Gastrocnemius medialis (tissue), 4 donors: ENCODE results near the gene ANTXR1.

Experiments used
- POLR2A ChIP-seq, 2 donors: fragments of 450-650 bp; IDR thresholded peaks; one replicate each; pipeline ENCODE4 v1.6.1; 2017; ENCODE audit warnings: antibody characterized with exemption in 2 of 2, mild to moderate bottlenecking in 2 of 2, moderate library complexity in 2 of 2
- TF ChIP-seq, protein P1 (sequence below), 5 experiments: fragments of 450-650 bp in 3 of 5; fragments of 200-600 bp in 2 of 5; sonication (generic) in 2 of 5; IDR thresholded peaks in 4 of 5; conservative IDR thresholded peaks in 1 of 5; 1 replicate in 4 of 5; 2 replicates in 1 of 5; pipeline ENCODE4 v1.5.1; 2016 to 2019; ENCODE audit warnings: antibody characterized with exemption in 5 of 5, mild to moderate bottlenecking in 3 of 5, moderate library complexity in 3 of 5

DNA sequence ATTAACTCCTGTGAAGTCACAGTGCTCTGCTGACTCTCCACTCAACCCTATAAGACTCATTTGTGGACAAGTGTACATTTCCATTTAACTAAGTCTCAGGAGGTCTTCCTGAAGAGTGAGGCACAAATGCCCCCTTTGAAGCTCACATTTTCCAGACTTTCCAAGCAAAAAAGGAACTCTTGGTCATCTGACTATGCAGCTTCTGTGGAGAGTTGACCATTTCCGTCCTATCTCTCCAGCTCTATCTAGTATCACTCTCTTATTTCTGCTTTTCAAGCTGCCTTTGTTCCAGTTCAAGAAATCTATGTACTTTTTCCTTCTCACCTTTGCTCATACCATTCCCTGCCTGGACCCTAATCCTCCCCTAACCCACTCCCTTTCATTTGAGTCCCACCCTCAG lies 77.0 kb downstream of the ANTXR1 start:
- TF ChIP-seq, protein P1, sequence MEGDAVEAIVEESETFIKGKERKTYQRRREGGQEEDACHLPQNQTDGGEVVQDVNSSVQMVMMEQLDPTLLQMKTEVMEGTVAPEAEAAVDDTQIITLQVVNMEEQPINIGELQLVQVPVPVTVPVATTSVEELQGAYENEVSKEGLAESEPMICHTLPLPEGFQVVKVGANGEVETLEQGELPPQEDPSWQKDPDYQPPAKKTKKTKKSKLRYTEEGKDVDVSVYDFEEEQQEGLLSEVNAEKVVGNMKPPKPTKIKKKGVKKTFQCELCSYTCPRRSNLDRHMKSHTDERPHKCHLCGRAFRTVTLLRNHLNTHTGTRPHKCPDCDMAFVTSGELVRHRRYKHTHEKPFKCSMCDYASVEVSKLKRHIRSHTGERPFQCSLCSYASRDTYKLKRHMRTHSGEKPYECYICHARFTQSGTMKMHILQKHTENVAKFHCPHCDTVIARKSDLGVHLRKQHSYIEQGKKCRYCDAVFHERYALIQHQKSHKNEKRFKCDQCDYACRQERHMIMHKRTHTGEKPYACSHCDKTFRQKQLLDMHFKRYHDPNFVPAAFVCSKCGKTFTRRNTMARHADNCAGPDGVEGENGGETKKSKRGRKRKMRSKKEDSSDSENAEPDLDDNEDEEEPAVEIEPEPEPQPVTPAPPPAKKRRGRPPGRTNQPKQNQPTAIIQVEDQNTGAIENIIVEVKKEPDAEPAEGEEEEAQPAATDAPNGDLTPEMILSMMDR (IDR thresholded peaks at IDR 0.05 in 4 of 5, conservative IDR thresholded peaks at IDR 0.05 in 1 of 5), result no peak
- TF ChIP-seq POLR2A (IDR thresholded peaks at IDR 0.05), result no peak
